ENCODE data around the gene CFLAR. TPM values are rescaled to one million over a fixed set of nuclear protein-coding genes. Genes with fewer than 3 reads are reported as not detected.
"Not testable (repeated sequence)": the region's sequence is repeated elsewhere in the genome, so short reads cannot be mapped to it uniquely, and the experiment has no call there.

CFLAR gene
- total RNA-seq, 4 donors from 2014 or later: 71.9 to 132 (median 114) TPM

- TF ChIP-seq POLR2A (IDR thresholded peaks at IDR 0.05) (no peak), CTCF (IDR thresholded peaks at IDR 0.05) (no peak)
- WGBS, 2 donors: 15 to 32% methylated on average over 4 of the region's 4 CpGs
- no peaks in the 10 kb centered on the region for H3K9me3 ChIP-seq
- intact Hi-C loops (cut with DNase I): no loop called here
- DNase-seq: no peak
- peak overlapping the region; percentile 64 to 86 (median 76) for H3K27ac ChIP-seq
- H3K27me3 ChIP-seq: no peaks in the 10 kb centered on the region
- H3K4me1 ChIP-seq: peaks cover 0 to 55% (median 12%) of the 10 kb centered on the region in 3 donors
- peak overlapping the region; percentile 37 to 65 (median 47) for H3K4me3 ChIP-seq
- peaks cover 0 to 24% (median 0%) of the 10 kb centered on the region in 3 donors for H3K36me3 ChIP-seq
Measured at GRCh38 chr2:201183365-201183727, 67.4 kb downstream of the CFLAR start.

- H3K9me3 ChIP-seq; H3K27me3 ChIP-seq; DNase-seq; intact Hi-C loops (cut with DNase I): not testable (repeated sequence)
- peak overlapping the region; percentile 37 to 65 (median 47) for H3K4me3 ChIP-seq
- peak overlapping the region; percentile 11 to 86 (median 68) for H3K27ac ChIP-seq
- H3K36me3 ChIP-seq: peaks cover 0 to 27% (median 0%) of the 10 kb centered on the region in 3 donors
- H3K4me1 ChIP-seq: peaks cover 0 to 56% (median 13%) of the 10 kb centered on the region in 3 donors
- 49 to 61% methylated on average over 5 of the region's 5 CpGs for WGBS, 2 donors
- peak in 1 of 4 donors; percentile 16 for TF ChIP-seq POLR2A (IDR thresholded peaks at IDR 0.05)
Measured at GRCh38 chr2:201183835-201184234, 67.9 kb downstream of the CFLAR start.

GRCh38 chr2:201184248-201184647 is 68.3 kb downstream of the CFLAR start:
- DNase-seq; H3K9me3 ChIP-seq; intact Hi-C loops (cut with DNase I); H3K27me3 ChIP-seq: not testable (repeated sequence)
- Histone ChIP-seq H3K4me1 (peaks cover 0 to 56% (median 13%) of the 10 kb centered on the region in 3 donors), H3K4me3 (peak overlapping the region; percentile 37 to 65 (median 47)), H3K36me3 (peaks cover 0 to 31% (median 0%) of the 10 kb centered on the region in 3 donors), H3K27ac (peak overlapping the region in 3 of 4 donors; percentile 11 to 86 (median 73))
- WGBS, 2 donors: 43 to 58% methylated on average over 6 of the region's 6 CpGs

GRCh38 chr2:201185863-201186262 is 69.9 kb downstream of the CFLAR start:
- Histone ChIP-seq H3K27me3 (no peaks in the 10 kb centered on the region), H3K4me3 (peak overlapping the region in 1 of 4 donors; percentile 65), H3K27ac (peak overlapping the region in 2 of 4 donors; percentile 3 to 73), H3K36me3 (peaks cover 0 to 37% (median 0%) of the 10 kb centered on the region in 3 donors), H3K4me1 (peaks cover 0 to 63% (median 14%) of the 10 kb centered on the region in 3 donors), H3K9me3 (no peaks in the 10 kb centered on the region)
- TF ChIP-seq POLR2A (IDR thresholded peaks at IDR 0.05): no peak
- TF ChIP-seq CTCF (IDR thresholded peaks at IDR 0.05): no peak
- 50 to 55% methylated on average over 2 to 4 of the region's 4 CpGs for WGBS, 2 donors
- intact Hi-C loops (cut with DNase I): loop anchor here (5.0 kb wide), 1 partner anchor 41 kb away; no protein-coding TSS in a partner anchor
- DNase-seq: no peak

- Histone ChIP-seq H3K36me3 (peaks cover 0 to 40% (median 0%) of the 10 kb centered on the region in 3 donors), H3K27ac (peak overlapping the region; percentile 6 to 66 (median 51)), H3K4me1 (peaks cover 0 to 74% (median 18%) of the 10 kb centered on the region in 3 donors), H3K9me3 (no peaks in the 10 kb centered on the region), H3K27me3 (no peaks in the 10 kb centered on the region), H3K4me3 (no peak overlapping the region)
- no peak for DNase-seq
- intact Hi-C loops (cut with DNase I): loop anchor here (5.0 kb wide), 1 partner anchor 40 kb away; no protein-coding TSS in a partner anchor
- WGBS, 2 donors: 76 to 79% methylated on average over 4 to 5 of the region's 5 CpGs
- TF ChIP-seq CTCF (IDR thresholded peaks at IDR 0.05): no peak
- TF ChIP-seq POLR2A (IDR thresholded peaks at IDR 0.05): no peak
Measured at GRCh38 chr2:201186982-201187381, 71.0 kb downstream of the CFLAR start.

- TF ChIP-seq POLR2A (IDR thresholded peaks at IDR 0.05) (no peak), CTCF (IDR thresholded peaks at IDR 0.05) (no peak)
- no peak for DNase-seq
- Histone ChIP-seq H3K9me3 (no peaks in the 10 kb centered on the region), H3K4me3 (no peak overlapping the region), H3K27ac (peak overlapping the region in 2 of 4 donors; percentile 62 to 66), H3K4me1 (peaks cover 0 to 79% (median 18%) of the 10 kb centered on the region in 3 donors), H3K36me3 (peaks cover 0 to 55% (median 0%) of the 10 kb centered on the region in 3 donors), H3K27me3 (no peaks in the 10 kb centered on the region)
- intact Hi-C loops (cut with DNase I): loop anchor here (5.0 kb wide), 1 partner anchor 39 kb away; no protein-coding TSS in a partner anchor
- 80 to 96% methylated on average over 4 of the region's 4 CpGs for WGBS, 2 donors
Measured at GRCh38 chr2:201188449-201188848, 72.5 kb downstream of the CFLAR start.

All from esophagus squamous epithelium (tissue), 5 donors.